ENCODE data around the gene OPN4.

Gene OPN4

DNA sequence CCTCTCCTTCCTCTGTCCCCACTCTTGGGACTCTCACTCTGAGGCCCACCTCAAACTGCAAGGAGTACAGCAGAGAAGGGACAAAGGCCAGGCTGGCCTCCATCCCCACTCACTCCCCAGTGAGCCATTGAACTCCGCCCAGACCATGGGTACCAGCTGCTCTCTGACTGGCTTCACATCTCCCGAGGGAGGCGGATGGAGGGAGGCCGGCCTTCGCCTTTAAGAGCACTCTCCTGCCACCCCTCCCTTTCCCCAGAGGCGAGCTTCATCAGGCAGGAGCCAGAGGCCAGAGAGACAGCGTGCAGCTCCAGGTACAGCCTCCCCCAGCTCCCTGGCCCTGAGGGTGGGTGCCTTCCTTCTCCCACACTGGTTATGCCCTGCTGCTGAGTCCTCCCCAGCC lies 12.2 kb downstream of the OPN4 start:
- no peaks in the 10 kb centered on the region for H3F3A ChIP-seq (ENCODE audit: insufficient read depth)
- no peaks in the 10 kb centered on the region for H3K36me3 ChIP-seq (ENCODE audit: low read length)
- TF ChIP-seq EZH2phosphoT487 (conservative IDR thresholded peaks at IDR 0.05; ENCODE audit: low read length): no peak
- TF ChIP-seq, protein P1, sequence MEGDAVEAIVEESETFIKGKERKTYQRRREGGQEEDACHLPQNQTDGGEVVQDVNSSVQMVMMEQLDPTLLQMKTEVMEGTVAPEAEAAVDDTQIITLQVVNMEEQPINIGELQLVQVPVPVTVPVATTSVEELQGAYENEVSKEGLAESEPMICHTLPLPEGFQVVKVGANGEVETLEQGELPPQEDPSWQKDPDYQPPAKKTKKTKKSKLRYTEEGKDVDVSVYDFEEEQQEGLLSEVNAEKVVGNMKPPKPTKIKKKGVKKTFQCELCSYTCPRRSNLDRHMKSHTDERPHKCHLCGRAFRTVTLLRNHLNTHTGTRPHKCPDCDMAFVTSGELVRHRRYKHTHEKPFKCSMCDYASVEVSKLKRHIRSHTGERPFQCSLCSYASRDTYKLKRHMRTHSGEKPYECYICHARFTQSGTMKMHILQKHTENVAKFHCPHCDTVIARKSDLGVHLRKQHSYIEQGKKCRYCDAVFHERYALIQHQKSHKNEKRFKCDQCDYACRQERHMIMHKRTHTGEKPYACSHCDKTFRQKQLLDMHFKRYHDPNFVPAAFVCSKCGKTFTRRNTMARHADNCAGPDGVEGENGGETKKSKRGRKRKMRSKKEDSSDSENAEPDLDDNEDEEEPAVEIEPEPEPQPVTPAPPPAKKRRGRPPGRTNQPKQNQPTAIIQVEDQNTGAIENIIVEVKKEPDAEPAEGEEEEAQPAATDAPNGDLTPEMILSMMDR (IDR thresholded peaks at IDR 0.05; ENCODE audit: insufficient read depth, low read length, poor library complexity, severe bottlenecking): no peak
- no peaks in the 10 kb centered on the region for H3K79me2 ChIP-seq (ENCODE audit: insufficient read depth, low read length)
- no peak overlapping the region for H3K4me3 ChIP-seq (ENCODE audit: insufficient read depth, low read length, poor library complexity, severe bottlenecking)
- no peaks in the 10 kb centered on the region for H3K9me2 ChIP-seq (replicated peaks; ENCODE audit: insufficient read depth, low read length)
- H4K20me1 ChIP-seq (ENCODE audit: low read depth, low read length): no peaks in the 10 kb centered on the region
- H3K27me3 ChIP-seq (ENCODE audit: low read length): no peaks in the 10 kb centered on the region
- H3K4me2 ChIP-seq (ENCODE audit: low read depth, low read length, poor library complexity, severe bottlenecking): no peak overlapping the region
- no peaks in the 10 kb centered on the region for H3K9me3 ChIP-seq (ENCODE audit: insufficient read depth, low read length)
- no peak overlapping the region for H2AFZ ChIP-seq (ENCODE audit: low read depth, low read length, severe bottlenecking)
- H3K9ac ChIP-seq (ENCODE audit: low read length): no peak overlapping the region
- H3K27ac ChIP-seq (ENCODE audit: low read depth, low read length): no peak overlapping the region

GRCh38 chr10:86667421-86668181 lies 13.3 kb downstream of the OPN4 start:
- no peak overlapping the region for H3K27ac ChIP-seq (ENCODE audit: low read depth, low read length)
- H3K9ac ChIP-seq (ENCODE audit: low read length): no peak overlapping the region
- H3F3A ChIP-seq (ENCODE audit: insufficient read depth): no peaks in the 10 kb centered on the region
- H3K36me3 ChIP-seq (ENCODE audit: low read length): no peaks in the 10 kb centered on the region
- H3K4me3 ChIP-seq (ENCODE audit: insufficient read depth, low read length, poor library complexity, severe bottlenecking): no peak overlapping the region
- no peak overlapping the region for H2AFZ ChIP-seq (ENCODE audit: low read depth, low read length, severe bottlenecking)
- no peaks in the 10 kb centered on the region for H3K79me2 ChIP-seq (ENCODE audit: insufficient read depth, low read length)
- H3K9me3 ChIP-seq (ENCODE audit: insufficient read depth, low read length): no peaks in the 10 kb centered on the region
- TF ChIP-seq EZH2phosphoT487 (conservative IDR thresholded peaks at IDR 0.05; ENCODE audit: low read length): no peak
- TF ChIP-seq, protein P1 (IDR thresholded peaks at IDR 0.05; ENCODE audit: insufficient read depth, low read length, poor library complexity, severe bottlenecking): no peak
- H3K4me2 ChIP-seq (ENCODE audit: low read depth, low read length, poor library complexity, severe bottlenecking): no peak overlapping the region
- no peaks in the 10 kb centered on the region for H3K27me3 ChIP-seq (ENCODE audit: low read length)
- H4K20me1 ChIP-seq (ENCODE audit: low read depth, low read length): no peaks in the 10 kb centered on the region
- no peaks in the 10 kb centered on the region for H3K9me2 ChIP-seq (replicated peaks; ENCODE audit: insufficient read depth, low read length)

- no peak within 1 kb of the TSS for H3K4me2 ChIP-seq (ENCODE audit: low read depth, low read length, poor library complexity, severe bottlenecking)
- TF ChIP-seq, protein P1 (IDR thresholded peaks at IDR 0.05; ENCODE audit: insufficient read depth, low read length, poor library complexity, severe bottlenecking): no peak
- no peaks in the 10 kb centered on the region for H3K9me3 ChIP-seq (ENCODE audit: insufficient read depth, low read length)
- no peak within 1 kb of the TSS for H2AFZ ChIP-seq (ENCODE audit: low read depth, low read length, severe bottlenecking)
- H3K4me3 ChIP-seq (ENCODE audit: insufficient read depth, low read length, poor library complexity, severe bottlenecking): no peak within 1 kb of the TSS
- no peaks in the 10 kb centered on the region for H3K9me2 ChIP-seq (replicated peaks; ENCODE audit: insufficient read depth, low read length)
- H3K79me2 ChIP-seq (ENCODE audit: insufficient read depth, low read length): no peaks in the 10 kb centered on the region
- no peaks in the 10 kb centered on the region for H3K36me3 ChIP-seq (ENCODE audit: low read length)
- H4K20me1 ChIP-seq (ENCODE audit: low read depth, low read length): no peaks in the 10 kb centered on the region
- H3K27ac ChIP-seq (ENCODE audit: low read depth, low read length): no peak within 1 kb of the TSS
- no peak within 1 kb of the TSS for H3K9ac ChIP-seq (ENCODE audit: low read length)
- no peaks in the 10 kb centered on the region for H3F3A ChIP-seq (ENCODE audit: insufficient read depth)
- H3K27me3 ChIP-seq (ENCODE audit: low read length): no peaks in the 10 kb centered on the region
Measured at GRCh38 chr10:86668297-86669165, 14.2 kb downstream of the OPN4 start, which contains the start of gene LDB3. LDB3 (plus strand) TSS chr10:86668511; CDS start chr10:86668692, 181 bp downstream.
